GM19240 (cell line): ENCODE data around the gene GSE1.

Experiments used
- DNase-seq: peaks from one replicate; pipeline ENCODE4 v3.0.0; 2011; ENCODE audit warnings: low spot score; ENCODE audit not compliant: insufficient read length

Gene GSE1

DNA sequence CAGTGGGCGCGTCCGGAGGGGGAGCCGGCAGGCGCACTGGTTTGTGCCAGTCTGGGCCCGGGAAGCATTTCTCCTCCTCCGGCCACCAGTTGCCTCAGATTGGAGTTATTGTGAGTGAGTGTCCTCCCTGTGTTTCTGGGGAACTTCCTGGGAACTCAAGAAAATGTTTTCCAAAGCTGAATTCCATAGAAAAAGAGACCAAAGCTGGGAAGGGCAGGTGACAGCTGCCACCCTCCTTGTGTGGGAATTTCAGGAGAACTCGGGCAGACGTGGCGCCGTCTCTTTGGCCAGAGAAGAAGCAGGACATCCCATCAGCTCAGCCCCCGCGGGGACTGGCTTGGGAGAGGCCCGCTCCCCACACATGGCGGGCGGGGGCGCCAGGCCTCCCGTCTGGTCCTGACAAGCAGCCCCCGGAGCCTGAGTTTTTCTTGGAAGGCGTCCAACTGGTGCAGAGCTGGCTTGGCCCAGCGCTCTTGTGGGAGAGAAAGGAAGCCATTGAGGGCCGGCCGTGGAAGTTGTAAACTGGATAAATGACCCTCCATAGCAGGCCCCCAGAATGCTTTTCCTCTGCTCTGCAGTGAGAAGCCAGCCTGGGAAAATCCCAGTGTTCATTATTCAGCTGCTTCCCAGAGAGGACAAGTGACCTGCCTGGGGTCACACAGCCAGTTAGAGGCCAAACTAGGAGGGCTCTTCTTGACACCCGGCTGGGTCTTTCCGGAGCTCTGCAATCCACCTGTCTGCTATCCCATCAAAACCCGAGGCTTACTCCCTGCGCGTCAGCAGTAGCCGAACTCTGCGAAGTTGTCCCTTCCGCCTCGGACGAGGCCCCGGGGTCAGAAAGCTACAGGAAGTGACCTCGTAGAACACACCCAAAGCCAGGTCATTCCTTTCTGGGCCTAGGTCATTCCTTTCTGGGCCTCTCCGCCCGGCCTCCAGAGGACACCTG lies 39.2 kb upstream of the GSE1 start:
- no peak for DNase-seq

DNA sequence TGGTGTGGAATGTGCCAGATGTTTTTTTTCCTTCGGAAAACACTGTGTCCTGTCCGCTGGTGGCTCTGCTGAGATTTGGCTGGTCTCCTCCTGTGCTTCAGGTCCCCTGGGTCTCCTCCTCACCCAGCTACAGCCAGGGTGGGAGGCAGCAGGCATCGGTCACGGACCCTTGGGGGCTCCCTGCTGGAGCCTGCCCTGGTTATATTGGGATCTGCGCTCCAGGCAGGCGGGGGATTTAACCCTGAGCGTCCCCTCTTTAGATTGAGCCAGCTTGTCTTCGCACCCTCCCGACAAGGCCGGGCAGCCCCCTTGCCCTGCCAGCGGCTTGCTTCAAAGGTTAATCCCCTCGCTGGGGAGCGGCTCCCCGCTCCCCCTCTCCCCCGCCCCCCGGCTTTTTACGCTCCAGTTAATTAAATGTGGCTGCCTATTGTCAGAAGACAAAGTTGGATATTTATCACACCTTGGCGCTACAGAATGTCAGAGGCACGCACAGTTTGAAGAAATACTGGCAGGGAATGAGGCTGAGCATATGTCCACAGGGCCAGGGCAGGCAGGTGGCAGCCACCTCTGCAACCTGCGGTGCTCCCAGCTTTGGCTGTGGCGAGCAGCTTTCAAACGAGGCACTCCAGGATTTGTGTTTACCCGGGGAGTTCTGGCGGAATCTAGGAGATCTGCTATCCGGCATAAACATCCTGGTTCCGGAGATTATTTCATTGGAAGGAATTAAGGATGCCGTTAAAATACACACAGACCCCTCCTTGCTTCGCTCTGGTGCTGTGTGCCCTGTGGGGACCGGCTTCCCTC lies 38.2 kb upstream of the GSE1 start:
- DNase-seq: no peak

DNA sequence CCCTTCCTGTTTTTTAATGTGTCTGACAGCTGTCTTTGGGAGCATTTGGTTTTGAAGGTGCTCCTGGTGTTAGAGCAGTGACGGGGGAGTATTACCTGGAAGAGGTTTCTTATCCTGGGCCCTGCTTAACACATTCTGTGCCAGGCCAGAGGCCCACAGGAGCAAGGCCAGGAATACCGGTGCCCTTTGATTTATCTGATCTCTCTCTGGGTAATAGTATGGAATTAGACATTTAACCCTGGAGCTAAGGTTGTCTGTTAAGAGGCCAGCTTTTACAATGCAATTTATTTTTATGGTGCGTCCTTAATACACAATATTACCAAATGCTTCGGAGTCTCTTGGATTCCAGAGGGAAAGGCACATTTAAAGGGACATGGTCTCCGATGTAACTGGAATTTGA lies 37.2 kb upstream of the GSE1 start:
- no peak for DNase-seq

DNA sequence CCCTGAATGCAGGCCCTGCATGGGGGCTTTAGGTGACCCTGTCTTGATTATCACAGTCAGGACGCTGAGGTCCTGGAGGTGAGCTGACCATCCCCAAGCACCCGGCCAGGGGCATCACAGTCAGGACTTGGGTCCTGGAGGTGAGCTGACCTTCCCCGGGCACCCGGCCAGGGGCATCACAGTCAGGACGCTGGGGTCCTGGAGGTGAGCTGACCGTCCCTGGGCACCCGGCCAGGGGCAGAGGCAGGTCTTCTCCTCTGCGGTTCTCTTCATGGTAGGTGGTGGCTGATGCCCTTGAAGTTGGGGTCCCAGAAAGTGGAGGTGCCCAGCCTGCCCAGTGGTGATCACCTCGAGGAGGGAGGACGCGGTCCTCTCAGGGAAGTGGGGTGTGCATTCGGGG lies 36.2 kb upstream of the GSE1 start:
- no peak for DNase-seq

DNA sequence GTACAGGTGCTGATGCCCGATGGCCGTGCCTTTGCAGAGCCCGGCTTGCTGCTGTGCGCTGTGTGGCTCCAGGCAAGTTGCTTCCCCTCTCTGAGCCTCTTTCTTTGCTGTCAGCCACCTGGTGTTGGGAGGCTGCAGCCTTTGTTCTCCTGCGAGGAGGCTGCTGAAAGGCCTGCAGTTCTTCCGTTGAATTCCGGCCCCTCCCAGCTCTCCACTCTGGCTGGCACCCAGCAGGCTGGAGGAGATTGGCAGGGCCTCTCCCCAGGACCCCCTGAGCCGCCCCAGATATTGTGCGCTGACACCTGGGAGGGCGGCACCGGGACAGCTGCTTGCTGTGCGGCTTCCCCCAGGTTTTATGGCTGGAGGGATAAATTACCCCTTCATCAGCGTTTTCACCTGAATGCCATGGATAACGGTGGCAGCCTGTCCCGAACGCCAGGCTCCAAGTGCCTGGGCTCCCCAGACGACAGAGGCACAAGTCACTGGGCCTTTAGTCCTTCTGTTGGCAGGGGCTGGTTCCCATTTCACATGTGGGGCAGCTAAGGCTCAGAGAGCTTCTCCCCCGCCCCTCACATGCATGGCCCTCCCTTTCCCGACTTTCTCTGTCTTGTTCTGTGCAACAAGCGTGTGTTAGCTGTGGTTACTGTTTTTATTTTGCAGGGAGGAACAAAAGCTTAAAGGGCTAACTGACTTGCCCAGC lies 35.1 kb upstream of the GSE1 start:
- DNase-seq: no peak

DNA sequence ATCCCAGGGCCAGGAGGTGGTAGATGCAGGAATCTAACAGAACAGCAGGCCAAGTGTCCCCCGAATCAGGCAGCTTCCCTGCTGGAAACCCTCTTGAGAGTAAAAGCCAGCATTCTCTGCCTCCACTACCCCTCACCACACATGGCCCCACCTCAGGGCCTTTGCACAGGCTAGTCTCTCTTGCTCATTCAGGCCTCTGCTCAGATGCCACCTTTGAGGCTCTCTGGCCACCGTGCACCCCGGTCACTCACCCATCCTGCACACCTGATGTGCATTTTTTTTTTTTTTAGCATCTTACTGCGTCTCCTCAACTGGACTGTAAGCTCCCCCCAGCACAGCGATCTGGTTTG lies 34.5 kb upstream of the GSE1 start:
- DNase-seq: no peak

DNA sequence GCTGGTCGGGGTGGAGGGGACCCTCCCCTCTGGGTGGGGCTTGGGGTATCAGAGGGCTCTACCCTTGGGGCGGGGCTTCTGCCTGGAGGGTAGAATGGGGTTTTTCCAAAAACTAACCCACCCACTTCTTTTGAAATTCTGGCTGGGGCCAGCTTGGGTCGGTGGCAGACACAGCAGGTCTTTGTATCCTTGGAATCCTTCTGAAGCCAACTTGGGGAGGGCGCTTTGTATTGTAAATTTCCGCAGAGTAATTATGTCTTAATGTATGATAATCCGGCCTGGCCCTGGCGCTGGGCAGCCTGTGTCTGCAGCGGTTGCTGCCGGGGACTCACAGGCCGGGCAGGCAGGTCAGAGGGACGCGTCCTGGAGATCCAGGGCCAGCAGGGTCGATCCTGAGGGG lies 33.9 kb upstream of the GSE1 start:
- DNase-seq: no peak

DNA sequence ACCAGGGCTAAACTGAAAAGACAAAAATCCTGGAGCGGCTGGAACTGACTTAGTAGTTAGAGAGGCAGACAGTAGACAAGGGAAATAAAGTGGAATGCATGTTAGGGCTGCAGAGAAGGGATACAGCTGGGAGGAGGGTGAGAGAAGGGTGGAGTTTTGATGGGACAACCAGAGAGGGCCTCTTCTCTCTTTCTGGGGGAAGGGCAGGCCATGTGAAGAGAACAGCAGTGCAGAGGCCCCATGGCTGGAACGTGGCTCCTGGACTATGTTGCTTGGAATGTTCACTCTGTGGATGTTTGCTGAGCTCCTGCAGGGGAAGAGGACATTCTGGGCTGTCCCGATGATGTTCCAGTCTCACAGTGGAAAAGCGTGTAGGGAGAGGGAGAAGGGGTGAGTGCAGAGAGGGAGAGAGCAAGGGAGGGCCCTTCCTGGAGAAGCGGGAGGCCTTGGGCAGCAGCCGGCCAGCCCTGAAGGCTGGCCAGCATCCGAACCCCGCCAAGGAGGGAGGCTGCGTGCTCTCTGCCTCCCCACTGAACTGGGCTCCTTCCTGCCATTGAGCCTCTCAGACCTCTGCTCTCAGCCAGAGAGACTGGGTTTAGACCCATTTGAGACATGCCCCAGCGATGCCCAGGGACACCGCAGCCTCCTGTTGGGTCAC lies 33.1 kb upstream of the GSE1 start:
- no peak for DNase-seq

DNA sequence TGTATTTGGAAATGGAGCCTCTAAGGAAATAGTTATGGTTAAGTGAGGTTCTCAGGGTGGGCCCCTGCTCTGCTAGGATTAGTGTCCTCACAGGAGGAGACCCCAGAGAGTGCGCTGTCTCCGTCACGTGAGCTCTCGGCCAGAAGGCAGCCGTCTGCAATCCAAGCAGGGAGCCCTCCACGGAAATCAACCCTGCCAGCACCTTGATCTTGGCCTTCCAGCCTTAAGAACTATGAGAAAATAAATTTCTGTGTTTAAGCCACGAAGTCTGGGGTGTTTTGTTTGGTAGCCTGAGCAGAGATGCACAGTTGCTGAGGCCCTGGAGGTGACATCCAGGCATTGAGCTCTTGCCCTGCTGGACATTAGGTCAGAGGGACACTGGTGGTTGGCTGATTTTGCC lies 32.4 kb upstream of the GSE1 start:
- no peak for DNase-seq

DNA sequence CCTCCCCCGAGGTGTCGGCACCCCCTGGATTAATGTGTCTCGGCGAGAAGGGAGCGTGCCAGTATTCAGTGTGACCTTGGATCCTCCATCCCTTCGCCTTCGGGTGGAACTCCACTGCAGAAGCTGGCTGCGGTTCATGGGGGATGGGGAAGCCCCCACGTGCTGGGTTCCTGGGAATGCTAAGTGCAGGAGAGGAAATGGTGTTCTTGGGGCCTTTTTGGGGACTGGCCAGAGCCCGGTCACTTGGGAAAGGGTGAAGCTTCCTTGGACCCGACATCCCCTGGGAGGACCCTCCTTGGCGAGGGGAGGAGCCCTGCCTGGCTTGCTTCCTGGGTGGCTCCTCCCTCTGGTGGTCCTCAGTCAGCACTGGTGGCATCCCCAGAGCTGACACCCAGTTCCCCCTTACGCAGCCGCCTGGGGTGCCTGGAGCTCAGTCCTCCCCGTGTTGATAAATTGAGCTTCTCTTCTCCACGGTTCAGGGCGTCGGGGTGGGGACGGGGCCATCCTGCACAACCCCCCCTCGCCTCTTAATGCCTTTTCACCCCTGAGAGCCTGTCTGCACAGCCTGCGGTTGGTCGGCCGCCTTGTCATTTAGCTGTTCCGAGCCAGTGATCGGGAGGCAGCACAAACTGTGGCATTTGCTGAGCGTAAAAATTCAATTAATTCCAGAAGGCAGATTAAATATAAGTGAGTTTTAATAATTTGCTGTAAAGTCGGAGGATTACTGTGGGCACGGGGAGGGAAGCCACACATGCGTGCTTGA lies 30.7 kb upstream of the GSE1 start:
- no peak for DNase-seq

DNA sequence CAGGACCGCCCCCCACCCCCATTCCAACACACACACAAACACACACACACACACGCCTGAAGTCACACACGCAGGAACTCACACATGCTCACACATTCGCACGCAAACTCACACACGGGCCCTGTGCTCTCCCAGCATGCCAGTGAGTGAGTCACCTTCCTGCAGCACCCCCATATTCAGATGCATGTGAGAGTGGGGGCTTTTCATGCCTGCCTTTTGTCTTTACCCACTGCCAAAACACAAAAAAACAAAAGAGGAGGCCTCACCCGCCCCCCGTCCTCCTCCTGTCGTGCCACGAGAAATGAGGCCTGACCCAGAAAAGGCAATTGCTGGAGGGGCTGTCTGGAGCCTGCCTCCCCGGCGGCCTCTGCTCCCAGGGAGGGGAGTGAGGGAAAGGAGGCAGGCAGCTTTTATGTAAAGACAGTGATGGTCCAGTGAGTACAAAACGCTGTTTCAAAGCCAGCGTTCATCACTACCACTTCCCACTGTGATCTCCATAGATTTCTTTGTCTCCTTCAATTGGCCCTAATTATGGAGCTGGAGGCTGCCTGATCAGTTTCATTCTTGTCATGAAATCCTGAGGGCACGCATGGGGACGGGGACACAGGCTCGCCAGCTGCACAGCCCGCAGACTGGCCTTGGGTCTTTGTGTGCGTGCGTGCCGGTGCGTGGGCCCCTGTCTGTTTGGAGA lies 29.5 kb upstream of the GSE1 start:
- DNase-seq: no peak

DNA sequence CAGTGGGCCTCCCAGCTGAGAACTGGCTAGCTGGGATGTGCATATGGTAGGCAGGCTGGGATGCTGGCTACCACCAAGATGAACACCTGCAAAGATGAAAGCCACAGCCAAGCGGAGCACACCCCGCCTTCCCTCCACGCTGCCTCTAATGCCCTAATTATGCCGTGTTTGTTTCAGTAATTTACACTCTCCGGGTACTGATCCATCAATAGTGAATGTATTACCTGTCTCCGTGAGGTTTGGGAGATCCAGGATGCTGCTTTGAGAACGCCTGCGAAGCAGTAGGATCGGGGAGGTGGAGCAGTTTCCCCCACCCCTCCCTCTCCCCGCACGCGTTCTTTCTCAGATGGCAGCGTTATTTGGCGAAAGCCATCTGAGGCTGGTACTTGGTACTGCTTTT lies 28.9 kb upstream of the GSE1 start:
- no peak for DNase-seq

DNA sequence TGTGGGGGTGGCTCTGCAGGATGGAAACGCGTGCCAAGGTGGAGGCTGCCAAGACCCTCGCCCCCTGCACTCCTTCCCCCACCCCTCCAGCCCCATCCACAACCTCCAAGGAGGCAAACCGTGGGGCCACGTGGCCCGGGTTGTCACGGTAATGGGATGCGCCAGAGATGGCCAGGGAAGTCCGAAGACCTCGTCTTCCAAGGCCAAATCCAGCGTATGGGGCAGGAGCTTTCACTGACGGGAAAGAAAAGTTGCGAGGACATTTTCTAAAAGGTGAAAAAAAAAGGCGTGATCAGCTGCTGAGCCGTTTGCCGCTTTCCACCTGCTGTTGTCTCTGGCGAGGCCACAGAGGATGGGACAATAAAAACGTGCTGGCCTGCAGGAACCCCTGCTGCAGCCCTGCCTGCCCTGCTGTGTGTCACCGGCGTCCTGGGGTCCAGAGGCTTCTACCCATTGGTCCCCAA lies 28.3 kb upstream of the GSE1 start:
- no peak for DNase-seq

DNA sequence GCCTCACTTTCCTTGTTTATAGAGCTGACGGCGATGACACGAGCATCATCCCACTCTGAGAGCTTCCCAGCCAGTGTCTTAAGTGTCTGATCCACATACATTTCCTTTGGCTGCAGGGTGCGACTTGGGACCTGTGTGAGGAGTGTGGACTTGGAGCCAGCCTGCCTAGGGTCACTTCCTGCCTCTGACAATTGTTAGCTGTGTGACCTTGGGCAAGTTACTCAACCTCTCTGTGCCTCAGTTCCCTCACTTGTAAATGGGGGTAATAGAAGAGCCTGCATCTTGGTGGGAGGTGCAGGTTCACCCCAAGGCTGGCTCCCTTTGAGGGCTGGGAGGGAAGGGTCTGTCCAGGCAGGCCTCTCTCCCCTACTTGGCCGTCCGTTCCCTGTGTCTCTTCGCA lies 27.4 kb upstream of the GSE1 start:
- no peak for DNase-seq

DNA sequence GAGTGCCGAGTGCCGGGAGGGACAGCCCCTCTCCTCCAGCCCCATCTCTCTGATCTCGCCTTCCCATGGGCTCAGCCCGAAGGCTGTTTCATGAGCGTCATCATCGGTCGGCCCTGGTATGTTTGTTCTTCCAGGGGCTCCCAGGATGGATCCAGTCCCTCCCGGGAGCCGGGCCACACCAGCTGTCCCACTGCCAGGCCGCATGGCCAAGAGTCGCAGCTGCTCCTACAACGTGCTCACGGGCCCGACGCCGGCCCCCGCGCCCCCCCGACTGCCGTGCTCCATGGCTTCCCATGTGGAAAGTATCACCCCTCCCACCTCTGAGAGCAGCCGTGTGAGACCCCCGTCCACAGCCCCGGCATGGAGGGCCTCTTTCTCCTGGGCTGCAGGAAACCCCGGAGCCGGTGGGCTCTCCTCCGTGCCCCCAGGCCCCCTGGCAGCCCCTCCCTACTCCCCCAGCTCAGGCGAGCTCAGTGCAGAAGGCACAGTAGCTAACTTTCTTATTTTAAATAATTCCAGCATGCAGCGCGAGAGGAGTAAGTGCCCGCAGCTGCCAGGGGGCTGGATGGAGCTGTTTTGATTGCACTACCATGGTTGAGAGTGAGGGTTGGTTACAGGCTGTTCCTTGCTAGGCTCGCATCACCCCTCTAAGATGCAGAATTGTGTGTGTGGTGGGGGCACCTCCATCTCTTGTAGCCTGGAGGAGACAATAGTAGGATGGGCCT lies 26.6 kb upstream of the GSE1 start:
- DNase-seq: no peak

DNA sequence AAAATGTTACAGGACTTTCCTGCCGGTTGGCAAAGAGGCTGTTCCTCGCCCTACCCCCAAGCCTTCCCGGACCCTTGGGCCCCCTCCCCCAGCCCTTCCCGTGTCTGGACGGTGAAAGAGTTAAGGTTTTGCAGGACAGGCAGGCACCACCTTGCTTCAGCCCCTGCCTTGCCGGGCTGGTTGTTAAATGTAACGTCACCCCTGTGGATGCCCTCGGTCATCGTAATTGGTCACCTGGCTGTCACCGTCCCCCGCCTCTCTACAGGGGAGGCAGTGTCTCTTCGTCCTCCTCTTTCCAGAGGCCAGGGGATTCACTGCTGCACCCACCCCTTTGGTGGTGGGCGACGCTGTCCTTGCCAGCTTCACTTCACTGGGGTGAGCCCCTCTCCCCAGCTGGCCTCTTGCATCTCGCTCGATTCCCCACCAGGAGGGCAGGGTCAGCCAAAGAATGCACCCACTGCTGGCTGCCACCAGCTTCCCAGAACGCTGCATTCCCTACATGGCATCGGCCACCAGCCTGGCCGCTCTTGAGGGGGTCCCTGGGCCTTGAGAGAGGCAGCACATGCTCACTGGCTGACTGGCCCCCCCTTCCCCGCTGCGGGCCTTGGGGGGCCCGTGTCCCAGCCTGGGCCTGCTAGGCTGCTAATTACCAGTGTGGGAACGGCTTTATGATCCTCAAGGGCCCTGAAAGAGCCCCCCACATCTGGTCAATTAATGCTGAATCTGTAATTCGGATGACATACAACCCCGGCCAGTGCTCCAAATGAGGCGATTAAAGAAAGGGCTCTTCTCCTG lies 25.2 kb upstream of the GSE1 start:
- no peak for DNase-seq

DNA sequence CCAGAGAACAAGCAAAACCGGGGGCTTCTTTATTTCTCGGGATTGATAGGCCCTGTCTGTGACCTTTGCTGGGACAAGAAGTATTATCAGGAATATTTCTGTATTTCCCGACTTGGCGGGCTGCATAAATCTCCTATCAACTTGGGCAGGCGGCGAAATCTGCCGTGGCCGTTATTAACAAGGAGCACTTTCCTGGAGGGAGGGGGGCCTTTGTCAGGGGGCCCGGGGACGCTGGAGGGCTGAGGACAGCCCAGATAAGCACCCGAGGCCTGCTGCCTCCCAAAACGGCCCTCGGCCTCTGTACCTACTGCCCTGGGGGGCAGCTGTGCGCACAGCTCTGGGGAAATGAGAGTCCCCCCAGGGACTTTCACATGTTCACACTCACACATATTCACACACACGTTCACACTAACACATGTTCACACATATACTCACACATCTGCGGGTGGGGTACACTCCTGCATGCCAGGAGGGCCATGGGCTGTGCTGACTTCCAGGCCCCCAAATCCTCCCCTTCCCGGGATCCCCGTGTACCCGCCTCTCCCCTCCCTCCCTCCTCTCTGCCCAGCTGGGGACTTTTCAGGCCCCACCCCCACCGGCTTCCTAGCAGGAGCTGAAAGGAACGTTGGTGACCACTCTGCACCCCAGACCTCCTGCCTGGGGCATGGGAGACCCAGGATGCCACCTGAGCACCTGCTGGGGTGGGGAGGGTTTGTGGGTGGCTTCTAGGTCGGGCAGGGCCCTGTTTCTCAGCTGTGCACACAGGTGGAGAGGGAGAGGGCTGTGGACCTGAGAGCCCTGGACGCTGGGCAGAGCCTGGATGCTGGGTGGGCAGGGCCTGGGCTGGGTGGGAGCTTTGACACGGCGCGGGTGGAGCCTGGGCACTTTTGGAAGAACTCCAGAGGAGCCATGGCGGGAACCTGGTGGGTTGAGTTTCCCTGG lies 24.3 kb upstream of the GSE1 start:
- no peak for DNase-seq
